Right renal pelvis (tissue), 4 donors: ENCODE results near the gene DCHS2. TPM values are rescaled to one million over a fixed set of nuclear protein-coding genes. Genes with fewer than 3 reads are reported as not detected.

Source experiments
- DNase-seq, 4 donors: peaks; one replicate each; pipeline ENCODE4 v3.0.0-alpha.2; 2013; ENCODE audit warnings: low read depth in 4 of 4, low spot score in 3 of 4, missing footprints in 1 of 4
- polyA plus RNA-seq, 4 donors: library from polyadenylated mRNA; unstranded; fragments of 120-200 nt; gene quantifications; one replicate each; pipeline ENCODE4 v1.2.1, GENCODE V29; 2013; ENCODE audit not compliant: insufficient read length in 4 of 4

The DCHS2 gene
- polyA plus RNA-seq, 4 donors = 4.8 to 8.1 (median 5.7) TPM

GRCh38 chr4:154492288-154492687, 689 bp upstream of the DCHS2 start:
- DNase-seq = no peak

DNA sequence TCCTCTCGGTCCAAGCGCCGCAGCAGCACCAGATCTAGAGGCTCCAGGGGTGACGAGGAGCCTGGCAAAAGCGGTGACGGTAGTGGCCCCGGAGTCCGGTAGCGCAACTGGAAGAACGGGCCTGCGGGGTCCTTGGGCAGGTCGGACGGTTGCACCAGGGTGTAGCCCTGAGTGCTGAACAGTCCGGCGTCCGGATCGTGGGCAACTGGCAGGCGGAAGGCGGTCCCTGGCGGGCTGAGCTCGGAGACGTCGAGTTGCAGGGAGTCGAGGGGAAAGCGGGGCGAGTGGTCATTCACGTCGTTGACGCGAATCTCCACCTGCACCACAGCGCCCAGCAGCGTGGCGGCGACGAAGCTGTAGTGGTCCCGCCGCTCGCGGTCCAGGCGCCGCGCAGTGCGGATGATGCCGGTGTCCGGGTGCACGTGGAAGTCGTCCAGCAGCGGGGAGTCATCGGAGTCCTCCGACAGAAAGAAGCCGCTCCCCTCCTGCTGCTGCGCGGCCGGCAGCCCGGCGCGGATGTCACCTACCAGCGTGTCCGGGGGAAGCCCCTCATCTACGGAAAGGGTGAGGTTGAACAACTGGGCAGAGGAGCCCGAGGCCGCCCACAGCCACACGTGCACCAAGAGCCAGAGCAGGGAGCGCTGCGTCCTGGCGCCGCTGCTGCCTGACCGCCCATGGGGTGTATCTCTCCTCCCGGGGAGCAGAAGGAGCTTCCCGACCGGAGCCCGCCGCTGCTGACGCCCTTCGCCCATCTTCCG, 837 bp downstream of the DCHS2 start:
- peak in 1 of 4 donors; percentile 35 for DNase-seq

DNA sequence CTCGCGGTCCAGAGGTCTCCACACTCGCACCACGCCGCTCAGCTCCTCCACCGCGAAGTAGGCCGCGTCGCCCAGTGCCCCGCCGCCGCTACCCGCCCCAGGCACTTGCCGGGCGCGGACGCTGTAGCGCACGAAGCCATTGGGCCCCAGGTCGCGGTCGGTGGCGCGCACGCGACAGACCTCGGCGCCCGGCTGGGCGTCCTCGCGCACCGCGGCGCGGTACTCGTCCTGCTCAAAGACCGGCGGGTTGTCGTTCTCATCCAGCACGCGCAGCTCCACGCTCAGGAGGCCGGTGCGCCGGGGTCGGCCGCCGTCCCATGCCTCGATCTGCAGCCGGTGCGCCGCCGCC, 1.4 kb downstream of the DCHS2 start:
- DNase-seq = no peak

DNA sequence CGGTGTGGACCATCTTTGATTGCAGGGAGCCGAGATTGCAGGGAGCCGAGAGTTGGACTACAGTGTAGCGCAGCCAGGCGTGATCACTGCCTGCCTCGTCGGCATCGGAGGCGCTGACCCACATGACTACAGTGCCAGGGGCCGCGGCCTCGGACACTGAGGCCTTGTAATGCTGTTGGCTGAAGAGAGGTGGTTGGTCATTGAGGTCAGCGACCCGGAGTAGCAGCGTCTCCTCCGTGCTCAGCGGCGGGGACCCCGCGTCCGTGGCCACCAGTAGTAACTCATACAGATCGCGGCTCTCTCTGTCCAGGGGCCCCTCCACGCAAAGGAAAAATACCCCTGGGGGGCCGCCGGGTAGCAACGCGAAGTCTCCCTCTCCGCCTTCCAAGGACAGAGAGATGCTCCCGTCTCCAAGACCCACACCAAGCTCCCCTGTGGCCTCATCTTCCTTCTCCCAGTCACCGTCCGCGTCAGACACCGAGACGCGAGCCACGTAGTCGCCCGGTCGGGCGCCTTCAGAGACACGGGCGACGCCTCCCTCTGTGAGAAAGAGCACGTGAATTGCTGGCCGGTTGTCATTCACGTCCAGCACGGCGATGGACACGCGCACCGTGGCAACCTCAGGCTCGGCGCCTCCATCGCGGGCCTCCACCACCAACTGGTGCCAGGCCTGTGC, 1.9 kb downstream of the DCHS2 start:
- no peak for DNase-seq

DNA sequence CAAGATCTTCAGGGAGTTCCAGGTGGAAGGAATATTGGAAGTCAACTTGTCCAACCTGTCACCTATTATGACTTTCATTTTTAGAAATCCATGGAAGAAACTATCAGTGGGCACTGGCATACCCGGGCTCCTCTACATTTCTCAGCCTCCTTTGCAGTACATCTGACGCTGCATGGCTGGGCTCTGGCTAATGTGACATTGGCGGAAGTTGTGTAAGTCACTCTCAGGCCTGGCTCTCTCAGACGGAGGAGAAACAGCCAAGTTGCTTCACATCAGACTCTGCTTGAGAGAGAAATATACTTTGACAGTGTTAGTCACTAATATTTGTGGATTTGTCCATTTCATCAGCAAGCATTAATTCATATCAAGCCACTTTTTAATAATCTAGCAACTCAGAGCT, 4.5 kb downstream of the DCHS2 start:
- DNase-seq = no peak

- DNase-seq = no peak
These were observed 6.3 kb downstream of the DCHS2 start for GRCh38 chr4:154485127-154485773.

- DNase-seq = no peak
These were observed 13.1 kb downstream of the DCHS2 start for GRCh38 chr4:154478547-154478946.

DNA sequence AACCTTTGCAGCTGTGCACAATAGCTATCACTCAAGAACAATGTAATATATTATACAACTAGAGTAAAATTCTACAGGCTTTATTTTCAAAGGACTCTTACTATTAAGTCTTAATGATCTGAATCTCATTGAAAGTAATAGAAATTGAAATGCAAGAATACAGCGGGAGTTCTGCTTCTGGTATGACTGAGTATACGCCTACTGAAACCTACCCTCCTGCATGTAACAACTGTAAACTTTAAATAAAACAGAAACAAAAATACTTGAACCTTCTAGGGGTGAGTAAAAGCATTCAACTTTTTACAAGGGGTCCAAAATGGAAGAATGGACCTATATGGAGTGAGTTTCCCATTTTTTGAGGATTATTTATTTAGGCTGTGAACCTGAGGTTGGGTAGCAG, 13.5 kb downstream of the DCHS2 start:
- DNase-seq = no peak

GRCh38 chr4:154476232-154476631, 15.4 kb downstream of the DCHS2 start:
- DNase-seq = no peak

GRCh38 chr4:154475820-154476219, 15.8 kb downstream of the DCHS2 start:
- DNase-seq = no peak

GRCh38 chr4:154473497-154473896, 18.1 kb downstream of the DCHS2 start:
- no peak for DNase-seq

GRCh38 chr4:154472858-154473257, 18.7 kb downstream of the DCHS2 start:
- DNase-seq = no peak

DNA sequence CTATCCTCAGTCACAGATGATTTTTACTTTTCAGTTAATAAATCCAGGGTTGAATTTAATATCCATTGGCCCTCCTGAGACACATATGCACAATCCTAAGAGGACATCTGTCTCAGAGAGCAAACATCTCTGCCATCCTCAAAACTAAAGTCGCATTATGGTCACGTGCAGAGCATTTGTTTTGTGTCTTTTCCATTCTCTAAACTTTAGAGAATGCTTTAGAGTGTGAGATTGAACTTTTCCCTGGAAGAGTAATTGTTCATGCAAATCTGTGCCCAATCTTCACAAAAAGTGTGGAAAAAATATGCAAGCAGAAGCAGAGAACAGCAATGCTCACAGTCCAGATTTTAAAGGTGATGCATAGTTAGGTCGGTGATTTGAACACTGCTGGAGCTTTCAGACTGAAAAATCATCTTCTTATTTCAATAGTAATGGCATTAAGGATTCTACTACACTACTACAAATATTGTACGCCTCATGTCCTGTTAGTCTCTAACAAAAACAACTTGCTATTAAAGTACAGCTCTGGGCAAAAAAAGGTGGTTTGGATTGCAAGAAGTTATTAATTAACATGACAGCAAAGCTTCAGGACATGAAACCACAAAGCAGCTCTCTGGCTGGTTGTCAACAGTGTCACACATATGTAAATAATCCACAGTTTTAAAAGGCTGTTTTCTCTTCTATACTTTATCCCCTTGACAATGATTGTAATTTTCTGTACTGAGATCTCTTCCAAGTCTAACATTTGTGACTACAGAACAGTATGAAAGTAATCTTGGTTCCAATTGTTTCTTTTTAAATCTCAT, 19.9 kb downstream of the DCHS2 start:
- DNase-seq = no peak

DNA sequence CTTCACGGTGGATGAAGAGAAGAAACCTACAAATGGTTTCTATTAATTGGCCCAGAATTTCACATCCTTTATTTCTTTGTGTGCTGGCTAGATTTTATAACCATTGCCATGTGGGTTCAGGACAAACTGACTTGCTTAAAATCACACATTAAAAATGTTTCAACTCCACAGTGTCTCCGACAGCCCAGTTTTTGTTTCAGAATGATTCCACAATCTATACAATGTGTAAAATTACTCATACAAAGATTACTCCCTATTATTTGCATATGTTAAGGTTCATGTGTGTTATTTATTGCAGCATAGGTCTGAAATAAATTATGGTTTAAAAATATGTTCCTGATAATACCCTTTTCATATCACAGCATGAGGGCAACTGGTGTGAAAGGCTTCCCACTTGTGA, 20.6 kb downstream of the DCHS2 start:
- no peak for DNase-seq

DNA sequence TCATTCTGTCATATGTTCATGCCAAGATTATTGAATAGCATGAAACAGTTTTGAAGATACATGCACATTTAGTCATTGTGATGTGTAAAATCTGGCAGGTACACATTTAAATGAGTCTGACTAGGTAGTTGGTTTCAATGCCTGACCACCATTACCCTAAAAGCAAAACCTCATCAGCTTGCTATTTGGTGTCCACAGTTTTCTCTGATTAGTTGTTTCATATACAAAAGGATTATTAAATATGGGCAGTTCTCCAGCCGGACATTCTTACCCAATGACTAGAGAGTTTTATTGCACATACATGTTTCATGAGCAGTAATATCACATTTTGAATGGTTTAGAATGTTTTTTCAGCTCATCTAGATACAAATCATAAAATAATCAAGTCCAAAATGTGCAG, 23.7 kb downstream of the DCHS2 start:
- no peak for DNase-seq

- DNase-seq = no peak
These were observed 25.3 kb downstream of the DCHS2 start for GRCh38 chr4:154466336-154466735.

DNA sequence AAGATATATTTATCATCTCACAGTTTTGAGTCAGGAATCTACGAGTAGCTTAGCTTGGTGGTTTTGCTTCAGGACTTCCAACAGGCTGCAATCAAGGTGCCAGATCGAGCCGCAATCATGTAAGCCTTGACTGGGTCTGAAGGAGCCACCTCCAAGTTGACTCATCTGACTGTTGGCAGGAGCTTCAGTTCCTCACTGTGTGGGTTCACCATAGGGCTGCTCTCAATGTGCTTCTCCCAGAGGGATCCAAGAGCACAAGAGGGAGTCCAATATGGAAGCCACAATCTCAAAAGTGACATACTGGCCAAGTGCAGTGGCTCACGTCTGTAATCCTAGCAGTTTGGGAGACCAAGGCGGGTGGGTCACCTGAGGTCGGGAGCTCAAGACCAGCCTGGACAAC, 26.5 kb downstream of the DCHS2 start:
- no peak for DNase-seq

DNA sequence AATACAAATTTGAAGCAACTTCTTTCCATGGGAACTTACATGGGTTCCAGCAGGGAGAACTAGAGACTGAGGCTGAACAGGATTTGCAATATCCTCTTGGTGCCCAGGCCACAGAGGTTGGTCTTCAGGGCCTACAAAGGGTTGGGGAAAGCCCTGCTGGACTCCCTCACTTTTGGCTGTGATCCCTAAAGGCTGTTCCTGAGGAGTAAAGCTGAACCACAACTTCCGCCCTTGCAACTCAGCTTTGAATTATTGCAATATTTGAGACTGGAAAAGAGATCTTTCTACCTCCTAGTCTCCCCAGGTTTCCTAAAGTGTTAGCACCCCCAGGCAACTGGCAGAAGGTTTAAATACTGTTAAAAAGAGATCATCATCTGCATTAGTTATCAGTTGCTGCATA, 26.9 kb downstream of the DCHS2 start:
- DNase-seq = no peak

- no peak for DNase-seq
These were observed 29.4 kb downstream of the DCHS2 start for GRCh38 chr4:154462081-154462810.

DNA sequence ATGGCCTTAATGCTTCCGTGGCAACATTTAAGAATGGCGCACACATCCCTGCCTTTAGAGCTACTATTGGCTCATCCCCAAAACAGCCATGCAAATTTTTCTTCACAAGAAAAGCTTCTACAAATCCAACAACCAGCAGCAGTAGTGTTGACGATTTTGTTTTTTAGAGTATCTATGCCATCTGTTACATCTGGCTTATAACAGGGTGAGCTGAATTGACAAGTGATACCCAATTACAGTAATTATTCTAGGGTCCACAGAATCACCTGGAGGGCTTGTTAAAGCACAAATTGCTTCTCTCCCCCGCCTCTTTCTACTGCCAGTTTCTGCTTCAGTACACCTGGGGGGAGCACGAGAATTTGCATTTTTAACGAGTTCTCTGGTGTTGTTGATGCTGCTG, 34.1 kb downstream of the DCHS2 start:
- no peak for DNase-seq
